Bone marrow (tissue), 2 donors: ENCODE data around the gene A4GNT.
"Not testable (repeated sequence)": the region's sequence is repeated elsewhere in the genome, so short reads cannot be mapped to it uniquely, and the experiment has no call there.

ENCODE experiments used
- DNase-seq, 2 donors: peaks; one replicate each; lab custom pipeline; 2025; lab: John Stamatoyannopoulos, UW

The A4GNT gene

GRCh38 chr3:138132239-138132638 lies at the start of gene A4GNT:
A4GNT (minus strand) TSS chr3:138132390; CDS start chr3:138131256, 1,134 bp downstream.
- DNase-seq = no peak

- peak in 1 of 2 donors; percentile 32 for DNase-seq
These were observed 48.3 kb upstream of the A4GNT start for GRCh38 chr3:138180375-138181029.

GRCh38 chr3:138174421-138175131 lies 42.4 kb upstream of the A4GNT start, which contains the start of gene DBR1:
DBR1 (minus strand) TSS chr3:138174921; CDS start chr3:138174795, 126 bp downstream.
- DNase-seq = peak; percentile 50 to 63

GRCh38 chr3:138173769-138174420 lies 41.7 kb upstream of the A4GNT start:
- DNase-seq = no peak

- no peak for DNase-seq
These were observed 40.4 kb upstream of the A4GNT start for GRCh38 chr3:138172625-138173024.

GRCh38 chr3:138165061-138165460 lies 32.9 kb upstream of the A4GNT start:
- DNase-seq = no peak

GRCh38 chr3:138157743-138158142 lies 25.6 kb upstream of the A4GNT start:
- DNase-seq = no peak

GRCh38 chr3:138154534-138154933 lies 22.3 kb upstream of the A4GNT start:
- DNase-seq = no peak

- no peak for DNase-seq
These were observed 16.3 kb upstream of the A4GNT start for GRCh38 chr3:138148503-138148902.

- not testable (repeated sequence) for DNase-seq
These were observed 10.0 kb upstream of the A4GNT start for GRCh38 chr3:138142181-138142580.

GRCh38 chr3:138140940-138141339 lies 8.8 kb upstream of the A4GNT start:
- DNase-seq = no peak

GRCh38 chr3:138139691-138140090 lies 7.5 kb upstream of the A4GNT start:
- DNase-seq = no peak

GRCh38 chr3:138137861-138138260 lies 5.7 kb upstream of the A4GNT start:
- no peak for DNase-seq

- DNase-seq = no peak
These were observed 4.0 kb upstream of the A4GNT start for GRCh38 chr3:138136201-138136600.

GRCh38 chr3:138135833-138136194 lies 3.6 kb upstream of the A4GNT start:
- no peak for DNase-seq

- DNase-seq = peak in 1 of 2 donors; percentile 7
These were observed 3.1 kb upstream of the A4GNT start for GRCh38 chr3:138135146-138135832.

GRCh38 chr3:138127636-138128365 lies 4.4 kb downstream of the A4GNT start:
- no peak for DNase-seq

- DNase-seq = no peak
These were observed 6.5 kb downstream of the A4GNT start for GRCh38 chr3:138125548-138126221.

- no peak for DNase-seq
These were observed 7.4 kb downstream of the A4GNT start for GRCh38 chr3:138124706-138125355.

- DNase-seq = no peak
These were observed 8.0 kb downstream of the A4GNT start for GRCh38 chr3:138124188-138124587.

GRCh38 chr3:138119423-138119766 lies 12.8 kb downstream of the A4GNT start:
- DNase-seq = no peak
